Lower lobe of right lung (tissue), 2 donors: Measurements from ENCODE around the gene TLN1. TPM values are rescaled to one million over a fixed set of nuclear protein-coding genes. Genes with fewer than 3 reads are reported as not detected.

ENCODE experiments used
- ATAC-seq, 2 donors: fragments of 200-7000 bp; cut with Tn5 transposase; one replicate each; pipeline ENCODE4 v1.9.1; 2020 to 2022; ENCODE audit warnings: mild to moderate bottlenecking in 2 of 2, moderate library complexity in 2 of 2
- DNase-seq: peaks from one replicate; pipeline ENCODE4 v3.0.0-alpha.2; 2020
- H3K27ac ChIP-seq: fragments of 200-600 bp; one replicate; pipeline ENCODE4 v1.8.0; 2022
- H3K27me3 ChIP-seq: fragments of 200-600 bp; one replicate; pipeline ENCODE4 v1.8.0; 2022; ENCODE audit warnings: low read depth
- H3K36me3 ChIP-seq: fragments of 200-600 bp; one replicate; pipeline ENCODE4 v1.8.0; 2022; ENCODE audit warnings: mild to moderate bottlenecking
- H3K4me1 ChIP-seq: fragments of 200-600 bp; one replicate; pipeline ENCODE4 v1.8.0; 2022
- H3K4me3 ChIP-seq: fragments of 200-600 bp; one replicate; pipeline ENCODE4 v1.8.0; 2022; ENCODE audit warnings: mild to moderate bottlenecking
- H3K9me3 ChIP-seq: fragments of 200-600 bp; one replicate; pipeline ENCODE4 v1.8.0; 2022
- CTCF ChIP-seq: fragments of 200-600 bp; IDR thresholded peaks from one replicate; pipeline ENCODE4 v1.8.0; 2022; ENCODE audit warnings: antibody characterized with exemption, mild to moderate bottlenecking
- intact Hi-C: fragments of 100-400 bp; cut with DNase I; formaldehyde crosslinking; loops from one replicate; pipeline ENCODE4 v1.11.0; 2022
- total RNA-seq: library from RNA; stranded (reverse); fragmentation: NEBNext Ultra II Directional; extraction: Animal tissue kit (Norgen Biotek cat#: 25700); gene quantifications from one replicate; pipeline ENCODE4 v1.2.1, GENCODE V29; 2021
- donor health status: DM: no; HTN: yes; CAD: no; lungs with severe emphysema.

TLN1 gene
- total RNA-seq, 1 donor from 2014 or later = 406 TPM

GRCh38 chr9:35690614-35691333 lies 41.2 kb downstream of the TLN1 start:
- no peaks in the 10 kb centered on the region for H3K27me3 ChIP-seq
- H3K27ac ChIP-seq = peak overlapping the region; percentile 80
- H3K36me3 ChIP-seq = peaks cover 2% of the 10 kb centered on the region
- ATAC-seq (peak; percentile 79), DNase-seq (peak; percentile 77)
- peak overlapping the region; percentile 73 for H3K4me3 ChIP-seq
- intact Hi-C loops = no loop called here
- TF ChIP-seq CTCF = no peak
- H3K9me3 ChIP-seq = no peaks in the 10 kb centered on the region
- H3K4me1 ChIP-seq = peaks cover 16% of the 10 kb centered on the region

- no peak for TF ChIP-seq CTCF
- intact Hi-C loops = no loop called here
- Histone ChIP-seq H3K27ac (peak overlapping the region; percentile 80), H3K36me3 (peaks cover 5% of the 10 kb centered on the region), H3K4me3 (peak overlapping the region; percentile 73), H3K27me3 (no peaks in the 10 kb centered on the region), H3K4me1 (peaks cover 13% of the 10 kb centered on the region), H3K9me3 (no peaks in the 10 kb centered on the region)
- ATAC-seq = no peak
- DNase-seq = no peak
Observed at GRCh38 chr9:35690294-35690613, 41.7 kb downstream of the TLN1 start.

GRCh38 chr9:35689542-35690293 lies 42.3 kb downstream of the TLN1 start, which contains the start of gene TPM2:
TPM2 (minus strand) TSS chr9:35689925; CDS start chr9:35689817, 108 bp downstream.
- no peak for TF ChIP-seq CTCF
- H3K27ac ChIP-seq = peak within 1 kb of the TSS; percentile 80
- ATAC-seq = peak; percentile 57 to 69
- intact Hi-C loops = no loop called here
- no peaks in the 10 kb centered on the region for H3K27me3 ChIP-seq
- no peaks in the 10 kb centered on the region for H3K9me3 ChIP-seq
- H3K4me3 ChIP-seq = peak within 1 kb of the TSS; percentile 73
- H3K36me3 ChIP-seq = peaks cover 10% of the 10 kb centered on the region
- DNase-seq = peak; percentile 56
- peaks cover 13% of the 10 kb centered on the region for H3K4me1 ChIP-seq

GRCh38 chr9:35688558-35689541 lies 43.1 kb downstream of the TLN1 start:
- H3K36me3 ChIP-seq = peaks cover 11% of the 10 kb centered on the region
- peak overlapping the region; percentile 73 for H3K4me3 ChIP-seq
- DNase-seq (no peak), ATAC-seq (no peak)
- TF ChIP-seq CTCF = no peak
- no peaks in the 10 kb centered on the region for H3K27me3 ChIP-seq
- intact Hi-C loops = no loop called here
- H3K9me3 ChIP-seq = no peaks in the 10 kb centered on the region
- peaks cover 14% of the 10 kb centered on the region for H3K4me1 ChIP-seq
- peak overlapping the region; percentile 80 for H3K27ac ChIP-seq

GRCh38 chr9:35687972-35688557 lies 43.9 kb downstream of the TLN1 start:
- Histone ChIP-seq H3K9me3 (no peaks in the 10 kb centered on the region), H3K4me1 (peaks cover 21% of the 10 kb centered on the region), H3K27me3 (no peaks in the 10 kb centered on the region), H3K4me3 (peak overlapping the region; percentile 73), H3K27ac (no peak overlapping the region), H3K36me3 (peaks cover 11% of the 10 kb centered on the region)
- ATAC-seq = no peak
- TF ChIP-seq CTCF = no peak
- no peak for DNase-seq
- intact Hi-C loops = no loop called here
